Stomach (tissue), 4 donors: ENCODE measurements around the gene PTPRD.

Source experiments
- CTCF ChIP-seq, 7 experiments: fragments of 450-650 bp in 4 of 7; fragments of 200-600 bp in 3 of 7; sonication (generic) in 3 of 7; IDR thresholded peaks; one replicate each; pipeline ENCODE4 v1.5.1; 2016 to 2019; ENCODE audit warnings: antibody characterized with exemption in 7 of 7, control low read depth in 2 of 7, mild to moderate bottlenecking in 1 of 7
- EP300 ChIP-seq: sonication (generic); formaldehyde crosslinking; IDR thresholded peaks from one replicate; pipeline ENCODE4 v1.6.1; 2017; ENCODE audit warnings: antibody characterized with exemption
- POLR2A ChIP-seq, 4 donors: fragments of 450-650 bp; IDR thresholded peaks; one replicate each; pipeline ENCODE4 v1.6.1; 2016; ENCODE audit warnings: antibody characterized with exemption in 4 of 4, control low read depth in 2 of 4, mild to moderate bottlenecking in 1 of 4, moderate library complexity in 1 of 4
- POLR2AphosphoS5 ChIP-seq, 3 donors: sonication (generic); formaldehyde crosslinking; IDR thresholded peaks; one replicate each; pipeline ENCODE4 v1.6.1; 2016; ENCODE audit warnings: antibody characterized with exemption in 3 of 3

GRCh38 chr9:10052181-10052580 lies 560.6 kb downstream of the PTPRD start:
- TF ChIP-seq CTCF (IDR thresholded peaks at IDR 0.05) (no peak), POLR2A (IDR thresholded peaks at IDR 0.05) (no peak), POLR2AphosphoS5 (IDR thresholded peaks at IDR 0.05) (no peak), EP300 (no peak)
